ENCODE measurements around the gene GBP2.

DNA sequence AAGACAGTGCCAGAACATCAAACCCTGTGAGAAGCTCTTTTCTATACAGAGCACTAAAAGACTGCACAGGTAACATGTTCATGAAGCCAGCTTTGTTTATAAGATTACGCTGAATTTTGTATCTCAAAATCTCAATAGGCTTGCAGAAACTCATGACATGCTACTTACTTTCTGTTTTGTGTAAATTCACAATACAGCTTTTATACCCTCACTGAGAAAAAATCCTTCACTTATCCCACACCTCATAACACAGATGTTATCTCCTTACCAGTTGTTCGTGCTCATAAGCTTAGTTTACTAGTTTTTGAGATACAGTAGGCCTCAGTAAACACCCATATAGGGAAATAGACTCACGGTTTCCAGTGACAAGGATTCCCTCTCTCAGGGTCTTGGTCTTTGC lies 24.1 kb upstream of the GBP2 start:
- TF ChIP-seq, protein P1, sequence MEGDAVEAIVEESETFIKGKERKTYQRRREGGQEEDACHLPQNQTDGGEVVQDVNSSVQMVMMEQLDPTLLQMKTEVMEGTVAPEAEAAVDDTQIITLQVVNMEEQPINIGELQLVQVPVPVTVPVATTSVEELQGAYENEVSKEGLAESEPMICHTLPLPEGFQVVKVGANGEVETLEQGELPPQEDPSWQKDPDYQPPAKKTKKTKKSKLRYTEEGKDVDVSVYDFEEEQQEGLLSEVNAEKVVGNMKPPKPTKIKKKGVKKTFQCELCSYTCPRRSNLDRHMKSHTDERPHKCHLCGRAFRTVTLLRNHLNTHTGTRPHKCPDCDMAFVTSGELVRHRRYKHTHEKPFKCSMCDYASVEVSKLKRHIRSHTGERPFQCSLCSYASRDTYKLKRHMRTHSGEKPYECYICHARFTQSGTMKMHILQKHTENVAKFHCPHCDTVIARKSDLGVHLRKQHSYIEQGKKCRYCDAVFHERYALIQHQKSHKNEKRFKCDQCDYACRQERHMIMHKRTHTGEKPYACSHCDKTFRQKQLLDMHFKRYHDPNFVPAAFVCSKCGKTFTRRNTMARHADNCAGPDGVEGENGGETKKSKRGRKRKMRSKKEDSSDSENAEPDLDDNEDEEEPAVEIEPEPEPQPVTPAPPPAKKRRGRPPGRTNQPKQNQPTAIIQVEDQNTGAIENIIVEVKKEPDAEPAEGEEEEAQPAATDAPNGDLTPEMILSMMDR (IDR thresholded peaks at IDR 0.05) = no peak
- no peak for TF ChIP-seq POLR2A (IDR thresholded peaks at IDR 0.05)

Measured in adrenal gland (tissue), 5 donors.